GM18502 (cell line): ENCODE data around the gene DIS3L2.
"Not testable (repeated sequence)": the region's sequence is repeated elsewhere in the genome, so short reads cannot be mapped to it uniquely, and the experiment has no call there.

Experiments
- ATAC-seq: cut with Tn5 transposase; IDR thresholded peaks from one replicate; pipeline ENCODE4 v1.9.1; 2021; ENCODE audit warnings: mild to moderate bottlenecking; ENCODE audit not compliant: unreplicated experiment, poor library complexity

Gene DIS3L2

GRCh38 chr2:232336981-232337720 is 375.6 kb downstream of the DIS3L2 start:
- no peak for ATAC-seq

- ATAC-seq: not testable (repeated sequence)
Observed at GRCh38 chr2:232338094-232338758, 376.7 kb downstream of the DIS3L2 start.

GRCh38 chr2:232338759-232339106 is 377.2 kb downstream of the DIS3L2 start:
- no peak for ATAC-seq

- no peak for ATAC-seq
Observed at GRCh38 chr2:232339121-232340081, 377.9 kb downstream of the DIS3L2 start.

- ATAC-seq: no peak
Observed at GRCh38 chr2:232340171-232340935, 378.8 kb downstream of the DIS3L2 start.

- no peak for ATAC-seq
Observed at GRCh38 chr2:232341061-232341738, 379.7 kb downstream of the DIS3L2 start.

GRCh38 chr2:232341739-232342126 is 380.2 kb downstream of the DIS3L2 start:
- no peak for ATAC-seq

- no peak for ATAC-seq
Observed at GRCh38 chr2:232342635-232343565, 381.4 kb downstream of the DIS3L2 start.

- ATAC-seq: no peak
Observed at GRCh38 chr2:232343821-232344220, 382.3 kb downstream of the DIS3L2 start.

- ATAC-seq: no peak
Observed at GRCh38 chr2:232345251-232345650, 383.7 kb downstream of the DIS3L2 start.

GRCh38 chr2:232347369-232347768 is 385.9 kb downstream of the DIS3L2 start:
- ATAC-seq: no peak

- no peak for ATAC-seq
Observed at GRCh38 chr2:232348936-232349335, 387.4 kb downstream of the DIS3L2 start.

GRCh38 chr2:232349546-232349945 is 388.0 kb downstream of the DIS3L2 start:
- no peak for ATAC-seq

- ATAC-seq: no peak
Observed at GRCh38 chr2:232349946-232350635, 388.6 kb downstream of the DIS3L2 start.

- no peak for ATAC-seq
Observed at GRCh38 chr2:232350804-232351685, 389.5 kb downstream of the DIS3L2 start.

GRCh38 chr2:232351686-232352510 is 390.4 kb downstream of the DIS3L2 start:
- ATAC-seq: no peak
